GM18526 (cell line): Measurements from ENCODE around the gene OR10Z1.

Source experiments
- POLR2A ChIP-seq: IDR thresholded peaks from 3 replicates; pipeline ENCODE4 v1.6.1; 2011; ENCODE audit not compliant: insufficient read length; ENCODE audit errors: extremely low read depth

OR10Z1 gene, protein sequence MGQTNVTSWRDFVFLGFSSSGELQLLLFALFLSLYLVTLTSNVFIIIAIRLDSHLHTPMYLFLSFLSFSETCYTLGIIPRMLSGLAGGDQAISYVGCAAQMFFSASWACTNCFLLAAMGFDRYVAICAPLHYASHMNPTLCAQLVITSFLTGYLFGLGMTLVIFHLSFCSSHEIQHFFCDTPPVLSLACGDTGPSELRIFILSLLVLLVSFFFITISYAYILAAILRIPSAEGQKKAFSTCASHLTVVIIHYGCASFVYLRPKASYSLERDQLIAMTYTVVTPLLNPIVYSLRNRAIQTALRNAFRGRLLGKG

DNA sequence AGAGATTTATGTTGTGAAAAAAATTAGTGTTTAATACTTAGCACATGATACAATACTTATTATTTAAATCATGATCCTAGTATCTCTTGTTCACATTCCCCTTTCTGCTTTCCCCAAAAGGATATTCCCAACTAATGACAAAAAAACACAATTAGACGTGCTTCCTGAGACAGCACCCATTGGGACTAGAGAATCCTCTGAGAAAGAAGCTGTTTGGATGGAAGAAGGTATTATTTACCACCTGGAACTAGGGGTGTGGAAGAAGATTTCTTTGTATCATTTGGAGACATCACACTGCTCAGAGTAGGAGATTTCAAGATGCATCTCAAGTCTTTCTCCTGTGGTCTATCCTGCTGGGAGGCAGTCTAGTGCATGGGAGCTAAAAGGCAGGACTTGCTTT is at the start of gene OR10Z1:
TSS of gene OR10Z1 (plus strand) at position 301 of the 400 bp plus-strand sequence. CDS start 1,171 bp downstream, outside the sequence.
- TF ChIP-seq POLR2A: no peak

DNA sequence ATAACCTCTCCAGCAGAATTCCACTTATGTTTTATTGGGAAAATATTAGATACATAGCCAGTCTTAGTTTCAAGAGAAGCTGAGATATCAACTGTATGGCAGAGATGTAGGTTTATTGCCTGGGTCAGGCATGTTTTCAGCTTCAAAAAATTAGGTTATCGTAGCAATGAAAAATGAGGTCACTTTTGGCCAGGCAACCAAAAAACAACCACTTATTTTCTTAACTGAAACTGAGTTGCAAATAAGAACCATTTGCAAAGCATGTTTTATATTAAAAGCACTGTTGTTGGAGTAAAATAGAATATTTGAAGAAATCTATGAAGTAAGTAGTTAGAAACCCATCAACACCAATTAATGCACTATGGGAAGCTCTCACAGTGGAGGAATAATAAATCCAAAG is 45.4 kb upstream of the OR10Z1 start:
- TF ChIP-seq POLR2A: no peak

DNA sequence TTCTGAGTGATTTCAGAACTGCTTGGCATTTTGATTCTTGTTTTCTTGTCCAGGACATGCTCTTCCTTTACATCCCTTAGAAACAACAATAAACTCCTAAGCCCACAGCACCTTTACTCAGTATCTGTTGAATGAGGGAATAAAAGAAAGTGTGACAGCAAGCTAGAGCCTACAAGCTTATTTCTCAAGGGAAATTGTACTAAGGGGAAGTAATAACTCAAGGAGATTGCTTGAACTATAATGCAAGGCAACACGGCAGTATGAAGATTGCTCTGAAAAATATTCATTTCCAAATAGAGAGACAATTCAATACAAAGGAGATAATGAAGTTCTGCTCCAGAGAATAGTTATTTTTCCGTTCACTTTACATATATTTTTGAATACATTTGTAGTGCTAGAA is 41.2 kb upstream of the OR10Z1 start:
- no peak for TF ChIP-seq POLR2A

DNA sequence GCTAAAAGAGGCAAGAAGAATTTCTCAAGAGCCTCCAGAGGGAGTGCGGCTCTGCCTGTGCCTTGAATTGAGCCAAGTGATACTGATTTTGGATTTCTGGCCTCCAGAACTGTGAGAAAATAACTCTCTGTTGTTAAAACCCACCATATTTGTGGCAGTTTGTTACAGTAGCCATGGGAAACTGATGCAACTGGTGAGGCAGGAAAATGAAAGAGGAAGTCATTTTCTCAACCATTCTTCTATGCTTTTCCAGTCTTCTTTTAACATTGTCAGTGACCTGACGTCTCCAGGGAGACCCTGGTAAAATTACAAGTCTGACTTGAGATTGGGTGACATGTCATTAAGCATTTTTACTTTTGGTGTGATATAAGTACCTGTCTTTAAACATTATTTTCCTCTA is 40.5 kb upstream of the OR10Z1 start:
- no peak for TF ChIP-seq POLR2A

DNA sequence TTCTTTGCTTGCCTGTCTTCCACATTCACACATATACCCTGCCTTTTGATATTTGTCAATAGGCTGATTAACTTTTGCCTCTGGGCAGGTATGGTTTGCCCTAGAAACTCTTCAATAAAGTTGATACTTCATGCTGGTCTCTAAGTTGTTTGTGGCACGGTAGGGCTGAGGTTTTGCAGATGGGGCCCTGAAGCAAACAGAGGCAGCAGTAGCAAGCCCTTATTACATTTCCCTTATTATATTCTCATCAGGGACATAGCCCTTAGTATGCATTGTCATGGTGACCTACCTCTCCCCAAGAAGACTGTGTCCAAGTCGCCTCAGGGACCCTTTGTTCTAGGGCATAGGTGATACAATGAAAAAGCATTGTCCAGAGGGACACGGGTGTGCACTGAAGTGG is 34.6 kb upstream of the OR10Z1 start, which contains the start of gene OR6P1:
TSS of gene OR6P1 (minus strand) at position 101 of the 400 bp plus-strand sequence. CDS start 6,976 bp downstream, outside the sequence.
- TF ChIP-seq POLR2A: no peak

DNA sequence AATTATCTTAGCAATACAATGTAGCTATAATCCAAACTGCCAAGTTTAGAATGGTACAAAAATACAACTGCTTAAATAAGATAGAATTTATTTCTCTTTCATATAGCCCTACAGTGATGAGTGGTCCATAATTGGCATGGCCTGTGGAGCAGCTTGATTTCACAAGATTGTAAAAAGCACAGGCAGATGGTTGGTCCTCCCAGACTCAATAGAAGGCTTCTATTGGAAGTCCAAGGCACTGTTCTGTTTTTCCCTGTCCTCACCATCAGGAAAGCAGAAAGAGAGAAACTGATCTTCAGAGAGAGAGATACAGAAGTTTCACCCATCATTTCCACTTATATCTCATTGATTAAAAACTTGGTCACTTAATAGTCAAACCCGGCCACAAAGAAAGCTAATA is 32.8 kb upstream of the OR10Z1 start:
- no peak for TF ChIP-seq POLR2A

DNA sequence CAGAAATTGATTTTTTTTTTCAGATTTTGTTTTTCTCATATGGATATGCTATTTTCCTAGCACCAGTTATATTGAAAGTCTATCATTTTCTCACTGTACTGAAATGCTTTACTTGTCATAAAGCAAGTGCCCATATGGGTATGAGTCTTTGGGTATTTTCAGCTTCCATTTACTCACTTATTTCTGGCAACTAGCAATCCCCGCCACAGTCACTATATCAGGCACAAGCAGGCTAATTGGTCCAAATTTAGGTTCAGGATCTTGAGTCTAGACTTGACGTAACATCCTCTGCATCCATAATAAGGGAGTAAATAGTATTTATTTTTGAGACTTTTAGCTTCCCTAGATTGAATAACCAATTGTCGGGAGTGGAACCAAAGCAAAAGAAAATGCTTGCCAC is 27.5 kb upstream of the OR10Z1 start:
- TF ChIP-seq POLR2A: no peak

DNA sequence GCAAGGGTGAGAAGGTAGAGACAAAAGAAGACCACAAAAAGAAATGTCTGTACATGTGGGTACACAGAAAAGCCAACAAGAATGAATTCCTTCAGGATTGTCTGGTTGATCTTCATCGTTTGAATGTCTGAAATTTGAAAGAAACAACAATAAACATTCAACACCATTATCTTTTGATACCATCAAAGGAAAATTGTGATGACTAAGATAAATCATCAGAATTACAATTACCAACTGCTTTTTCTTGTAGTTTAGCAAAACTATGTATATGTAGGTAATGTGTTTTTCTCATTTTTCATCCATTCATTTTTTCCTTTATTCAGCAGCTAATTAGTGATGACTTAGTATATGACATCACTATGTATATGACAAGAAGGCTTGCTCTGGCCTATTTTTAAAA is 25.3 kb upstream of the OR10Z1 start, which contains the start of gene OR10X1:
TSS of gene OR10X1 (minus strand) at position 167 of the 400 bp plus-strand sequence. CDS start at position 167, 0 bp downstream.
- TF ChIP-seq POLR2A: no peak

DNA sequence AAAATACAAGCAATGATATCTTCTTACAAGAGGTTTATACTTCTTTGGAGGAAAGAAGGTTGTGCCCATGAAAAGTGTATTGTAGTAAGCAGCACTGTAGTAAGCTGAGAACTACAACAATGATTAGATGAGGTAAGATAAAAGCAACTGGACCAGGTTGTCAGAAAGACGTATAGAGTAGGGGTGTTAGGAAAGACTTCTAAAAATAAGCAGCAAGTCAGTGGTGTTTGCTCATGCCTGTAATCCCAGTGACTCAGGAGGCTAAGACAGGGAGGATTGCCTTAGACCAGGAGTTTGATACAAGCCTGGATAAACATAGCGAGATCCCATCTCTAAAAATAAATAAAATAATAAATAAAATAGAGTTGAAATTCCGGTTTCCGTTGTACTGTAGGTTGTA is 21.1 kb upstream of the OR10Z1 start:
- TF ChIP-seq POLR2A: no peak

DNA sequence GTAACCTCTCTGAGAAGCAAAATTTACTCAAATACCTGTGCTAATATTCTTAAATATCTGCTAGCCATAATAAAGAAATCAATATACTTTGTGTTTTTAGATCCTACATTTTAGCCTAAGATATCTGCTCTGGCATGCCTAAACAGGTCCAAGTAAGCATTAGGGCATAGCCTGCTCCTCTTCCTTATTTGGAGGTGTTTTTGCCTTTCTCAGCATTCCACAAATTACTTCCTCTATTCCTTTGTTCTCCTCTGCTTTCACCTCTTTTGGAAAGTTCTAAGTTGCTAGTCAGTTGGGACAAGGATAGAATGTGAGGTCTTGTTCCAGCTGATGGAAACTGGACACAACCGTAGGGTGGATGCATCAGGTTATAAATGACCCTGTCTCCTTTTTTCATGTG is 18.1 kb upstream of the OR10Z1 start:
- TF ChIP-seq POLR2A: no peak

DNA sequence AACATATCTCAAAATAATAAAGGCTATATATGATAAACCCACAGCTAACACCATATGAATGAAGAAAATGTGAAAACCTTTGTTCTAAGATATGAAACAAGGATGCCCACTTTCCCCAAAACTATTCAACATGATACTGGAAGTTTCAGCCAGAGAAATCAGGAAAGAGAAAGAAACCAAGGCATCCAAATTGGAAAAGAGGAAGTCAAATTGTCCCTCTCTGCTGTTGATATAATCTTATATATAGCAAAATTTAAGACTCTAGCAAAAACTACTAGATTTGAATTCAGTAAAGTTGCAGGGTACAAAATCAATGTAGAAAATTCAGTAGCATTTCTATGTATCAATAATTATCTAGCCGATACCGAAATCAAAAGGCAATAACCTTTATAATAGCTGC is 4.3 kb upstream of the OR10Z1 start:
- TF ChIP-seq POLR2A: no peak

DNA sequence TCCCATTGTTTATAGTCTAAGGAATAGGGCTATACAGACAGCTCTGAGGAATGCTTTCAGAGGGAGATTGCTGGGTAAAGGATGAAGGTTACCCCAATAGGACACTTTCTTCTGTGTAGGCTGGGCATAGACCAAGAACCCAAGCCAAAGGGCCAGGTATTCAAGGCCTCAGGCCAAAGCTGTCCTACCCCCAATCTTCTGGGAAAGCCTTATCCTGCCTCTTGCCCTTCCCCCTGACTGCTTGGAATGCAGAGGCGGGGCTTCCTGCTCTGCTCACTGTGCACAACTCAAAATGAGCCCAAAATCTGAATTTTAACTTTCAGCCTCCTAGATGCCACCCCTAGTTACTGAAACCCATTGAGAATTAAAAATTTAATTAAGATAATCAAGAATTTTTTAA is 2.2 kb downstream of the OR10Z1 start:
- no peak for TF ChIP-seq POLR2A

DNA sequence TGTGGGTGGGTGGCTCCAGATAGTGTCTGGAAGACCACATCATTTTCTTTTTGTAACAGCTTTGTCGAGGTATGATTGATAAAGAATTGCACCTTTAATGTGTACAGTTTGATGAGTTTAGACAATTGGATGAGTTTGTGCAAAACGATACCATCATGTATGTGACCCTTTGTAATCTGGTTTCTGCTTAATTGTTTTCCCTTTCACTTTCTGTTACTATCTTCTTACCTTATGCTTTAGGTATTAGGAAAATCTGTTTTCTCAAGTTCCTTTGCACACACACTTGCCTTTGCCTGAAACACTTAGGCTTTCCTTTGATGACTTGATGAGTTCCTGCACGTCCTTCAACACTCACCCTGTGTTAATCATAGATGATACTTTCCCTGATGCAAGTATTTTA is 6.8 kb downstream of the OR10Z1 start:
- TF ChIP-seq POLR2A: no peak

DNA sequence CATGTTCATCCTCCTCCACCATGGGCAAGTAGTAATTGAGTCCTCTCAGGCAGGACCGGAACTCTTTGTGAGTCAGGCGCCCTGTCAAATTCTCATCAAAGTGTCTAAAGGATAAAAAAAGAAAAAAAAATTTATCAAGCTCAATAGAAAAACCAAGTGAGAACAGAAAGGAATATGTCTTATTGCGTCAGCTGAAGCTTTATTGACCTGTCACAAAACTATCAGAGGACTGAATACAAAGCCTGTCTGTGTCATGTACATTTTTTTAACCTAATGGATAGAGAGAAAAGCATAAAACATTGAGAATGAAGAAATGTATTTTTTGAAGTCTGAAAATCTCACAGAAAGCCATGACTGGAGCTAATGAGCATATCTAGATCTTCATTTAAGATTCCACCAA is 8.7 kb downstream of the OR10Z1 start:
- TF ChIP-seq POLR2A: no peak

DNA sequence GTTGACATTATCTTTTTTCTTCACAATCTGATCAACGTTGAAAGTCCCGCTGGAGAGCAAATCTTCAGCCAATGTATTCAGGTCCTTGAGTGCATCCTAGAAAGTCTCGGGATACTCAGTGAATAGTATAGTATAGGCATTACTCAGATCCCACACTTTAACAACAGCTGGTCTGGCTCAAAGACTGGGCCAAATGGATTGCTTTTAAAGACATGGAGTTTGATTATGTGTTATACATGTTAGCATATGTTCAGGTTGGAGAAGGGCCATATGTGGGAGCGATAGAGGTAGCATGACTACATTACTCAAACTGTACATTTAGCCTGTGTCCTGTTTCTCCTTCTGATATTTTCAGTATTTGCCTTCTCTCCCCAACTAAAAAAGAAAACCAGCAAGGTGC is 33.1 kb downstream of the OR10Z1 start:
- TF ChIP-seq POLR2A: no peak

DNA sequence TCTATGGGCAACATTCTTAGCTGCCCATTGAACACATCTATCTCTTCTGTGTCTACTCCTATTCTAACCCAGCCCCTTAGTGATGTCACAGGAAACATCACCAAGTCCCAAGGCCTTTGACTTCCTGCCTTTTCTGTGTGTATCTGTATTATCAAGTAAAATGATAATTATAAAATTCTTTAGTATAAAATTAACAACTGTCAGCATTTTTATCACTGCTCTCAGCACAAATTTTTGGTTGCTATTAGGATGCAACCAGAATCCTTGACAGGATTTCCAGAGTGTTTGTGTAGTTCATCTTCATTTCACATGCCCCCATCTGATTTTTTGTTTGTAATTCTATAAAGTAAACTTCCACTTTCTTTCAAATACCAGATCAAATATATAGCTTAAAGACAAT is 33.8 kb downstream of the OR10Z1 start:
- no peak for TF ChIP-seq POLR2A

DNA sequence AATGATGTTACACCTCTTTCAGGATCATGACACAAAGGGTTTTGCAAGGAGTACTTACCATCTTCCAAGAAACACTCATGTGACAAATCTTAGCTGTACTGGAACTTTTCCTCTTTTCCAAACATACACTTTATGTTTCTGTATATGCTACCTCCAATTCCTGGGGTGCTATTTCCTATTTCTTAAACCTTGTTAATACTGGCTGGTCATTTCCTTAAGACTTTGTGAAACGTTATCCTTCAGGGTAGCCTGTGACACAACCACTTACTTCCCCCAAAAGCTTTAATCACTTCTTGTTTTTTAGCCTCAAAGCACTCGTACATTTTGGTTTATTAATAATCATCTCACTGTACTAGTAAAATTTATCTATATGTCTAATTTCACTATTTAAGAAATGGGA is 39.4 kb downstream of the OR10Z1 start:
- no peak for TF ChIP-seq POLR2A
